Measurements from ENCODE around the gene PRKRIP1. TPM values are rescaled to one million over a fixed set of nuclear protein-coding genes. Genes with fewer than 3 reads are reported as not detected.

PRKRIP1 gene
- total RNA-seq, 1 experiment from 2014 or later: 24.9 TPM

DNA sequence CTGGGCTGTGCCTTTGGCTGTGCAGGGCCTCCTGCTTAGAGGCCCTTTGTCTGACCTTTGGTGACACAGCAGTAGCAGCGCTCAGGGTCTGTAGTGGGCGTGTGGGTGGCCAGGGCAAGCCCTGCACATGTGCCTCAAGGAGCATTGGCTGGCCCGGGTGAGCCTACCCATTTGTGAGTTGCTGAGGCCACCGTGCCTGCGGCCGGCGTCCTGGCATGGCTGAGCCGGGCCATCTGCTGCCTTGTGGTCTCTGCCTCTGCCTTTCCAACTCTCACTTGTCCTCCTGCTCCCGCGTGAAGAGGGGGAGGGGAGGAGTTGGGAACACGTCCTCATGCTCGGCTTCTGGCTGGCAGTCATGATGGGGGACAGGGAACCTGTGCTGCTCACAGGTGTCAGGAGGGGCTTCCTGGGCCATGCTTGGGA, 28.0 kb downstream of the PRKRIP1 start:
- no TSS peak for BruUV-seq (replicated peaks)
- no peaks in the 10 kb centered on the region for H3K27me3 ChIP-seq (ENCODE audit: control insufficient read depth, insufficient read depth, low read length)
- intact Hi-C loops (cut with micrococcal nuclease; ENCODE audit: unreplicated experiment): no loop called here
- H3K9me3 ChIP-seq (ENCODE audit: control insufficient read depth, insufficient read depth, low read depth, low read length): no peaks in the 10 kb centered on the region
- H3K27ac ChIP-seq (ENCODE audit: low read length): no peak overlapping the region
- no peaks in the 10 kb centered on the region; the same call in 1 of the 2 replicates for H3K36me3 ChIP-seq (ENCODE audit: control insufficient read depth, insufficient read depth, low read length)
- TF ChIP-seq, protein P1, sequence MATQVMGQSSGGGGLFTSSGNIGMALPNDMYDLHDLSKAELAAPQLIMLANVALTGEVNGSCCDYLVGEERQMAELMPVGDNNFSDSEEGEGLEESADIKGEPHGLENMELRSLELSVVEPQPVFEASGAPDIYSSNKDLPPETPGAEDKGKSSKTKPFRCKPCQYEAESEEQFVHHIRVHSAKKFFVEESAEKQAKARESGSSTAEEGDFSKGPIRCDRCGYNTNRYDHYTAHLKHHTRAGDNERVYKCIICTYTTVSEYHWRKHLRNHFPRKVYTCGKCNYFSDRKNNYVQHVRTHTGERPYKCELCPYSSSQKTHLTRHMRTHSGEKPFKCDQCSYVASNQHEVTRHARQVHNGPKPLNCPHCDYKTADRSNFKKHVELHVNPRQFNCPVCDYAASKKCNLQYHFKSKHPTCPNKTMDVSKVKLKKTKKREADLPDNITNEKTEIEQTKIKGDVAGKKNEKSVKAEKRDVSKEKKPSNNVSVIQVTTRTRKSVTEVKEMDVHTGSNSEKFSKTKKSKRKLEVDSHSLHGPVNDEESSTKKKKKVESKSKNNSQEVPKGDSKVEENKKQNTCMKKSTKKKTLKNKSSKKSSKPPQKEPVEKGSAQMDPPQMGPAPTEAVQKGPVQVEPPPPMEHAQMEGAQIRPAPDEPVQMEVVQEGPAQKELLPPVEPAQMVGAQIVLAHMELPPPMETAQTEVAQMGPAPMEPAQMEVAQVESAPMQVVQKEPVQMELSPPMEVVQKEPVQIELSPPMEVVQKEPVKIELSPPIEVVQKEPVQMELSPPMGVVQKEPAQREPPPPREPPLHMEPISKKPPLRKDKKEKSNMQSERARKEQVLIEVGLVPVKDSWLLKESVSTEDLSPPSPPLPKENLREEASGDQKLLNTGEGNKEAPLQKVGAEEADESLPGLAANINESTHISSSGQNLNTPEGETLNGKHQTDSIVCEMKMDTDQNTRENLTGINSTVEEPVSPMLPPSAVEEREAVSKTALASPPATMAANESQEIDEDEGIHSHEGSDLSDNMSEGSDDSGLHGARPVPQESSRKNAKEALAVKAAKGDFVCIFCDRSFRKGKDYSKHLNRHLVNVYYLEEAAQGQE (IDR thresholded peaks at IDR 0.05; ENCODE audit: insufficient read depth in 1 of 2, low read depth in 2 of 2, low read length in 1 of 2): no peak
- TF ChIP-seq TCF7L2 (IDR thresholded peaks at IDR 0.05; ENCODE audit: low read depth, low read length) (no peak), SIN3A (IDR thresholded peaks at IDR 0.05; ENCODE audit: borderline replicate concordance, insufficient read depth, low read depth, low read length) (no peak), POLR2AphosphoS5 (IDR thresholded peaks at IDR 0.05; ENCODE audit: low read depth, low read length) (no peak)
- TF ChIP-seq, protein P2, sequence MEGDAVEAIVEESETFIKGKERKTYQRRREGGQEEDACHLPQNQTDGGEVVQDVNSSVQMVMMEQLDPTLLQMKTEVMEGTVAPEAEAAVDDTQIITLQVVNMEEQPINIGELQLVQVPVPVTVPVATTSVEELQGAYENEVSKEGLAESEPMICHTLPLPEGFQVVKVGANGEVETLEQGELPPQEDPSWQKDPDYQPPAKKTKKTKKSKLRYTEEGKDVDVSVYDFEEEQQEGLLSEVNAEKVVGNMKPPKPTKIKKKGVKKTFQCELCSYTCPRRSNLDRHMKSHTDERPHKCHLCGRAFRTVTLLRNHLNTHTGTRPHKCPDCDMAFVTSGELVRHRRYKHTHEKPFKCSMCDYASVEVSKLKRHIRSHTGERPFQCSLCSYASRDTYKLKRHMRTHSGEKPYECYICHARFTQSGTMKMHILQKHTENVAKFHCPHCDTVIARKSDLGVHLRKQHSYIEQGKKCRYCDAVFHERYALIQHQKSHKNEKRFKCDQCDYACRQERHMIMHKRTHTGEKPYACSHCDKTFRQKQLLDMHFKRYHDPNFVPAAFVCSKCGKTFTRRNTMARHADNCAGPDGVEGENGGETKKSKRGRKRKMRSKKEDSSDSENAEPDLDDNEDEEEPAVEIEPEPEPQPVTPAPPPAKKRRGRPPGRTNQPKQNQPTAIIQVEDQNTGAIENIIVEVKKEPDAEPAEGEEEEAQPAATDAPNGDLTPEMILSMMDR (IDR thresholded peaks at IDR 0.05): no peak
- ATAC-seq (no peak), DNase-seq (ENCODE audit: low read depth, low spot score) (no peak)
- no peak overlapping the region for H3K4me3 ChIP-seq (ENCODE audit: low read depth in 2 of 2, low read length in 2 of 2)
- in situ Hi-C loops (cut with HindIII; ENCODE audit: low pct_unique_long_range_greater_than_20kb, low sequenced_read_pairs): no loop called here
- CTCF ChIA-PET: no interaction called here
- POLR2A ChIA-PET: no interaction called here
- no peaks in the 10 kb centered on the region for H3K4me1 ChIP-seq (ENCODE audit: control insufficient read depth, insufficient read depth, low read length)

DNA sequence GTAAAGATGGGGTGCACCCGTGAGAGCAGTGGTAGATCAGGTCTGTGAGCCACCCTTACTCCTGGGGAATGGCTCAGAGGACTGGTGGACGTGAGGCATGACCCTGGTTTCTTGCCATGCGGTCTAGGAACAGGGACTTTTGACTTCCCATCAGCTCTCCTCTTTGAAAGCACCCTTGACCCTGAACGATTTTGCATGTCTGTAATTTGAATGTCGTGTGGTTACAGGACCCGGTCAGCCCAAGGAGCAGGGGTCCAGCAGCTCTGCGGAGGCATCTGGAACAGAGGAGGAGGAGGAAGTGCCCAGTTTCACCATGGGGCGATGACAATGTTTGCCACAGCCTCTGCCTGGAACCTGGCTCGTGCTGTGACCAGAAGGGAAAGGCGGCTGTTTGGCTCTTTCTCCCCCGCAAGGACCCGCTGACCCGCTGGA, 28.6 kb downstream of the PRKRIP1 start:
- no peak for TF ChIP-seq TCF7L2 (IDR thresholded peaks at IDR 0.05; ENCODE audit: low read depth, low read length)
- TF ChIP-seq, protein P2 (IDR thresholded peaks at IDR 0.05): no peak
- TF ChIP-seq, protein P1 (IDR thresholded peaks at IDR 0.05; ENCODE audit: insufficient read depth in 1 of 2, low read depth in 2 of 2, low read length in 1 of 2): no peak
- TF ChIP-seq POLR2AphosphoS5 (IDR thresholded peaks at IDR 0.05; ENCODE audit: low read depth, low read length): no peak
- TF ChIP-seq SIN3A (IDR thresholded peaks at IDR 0.05; ENCODE audit: borderline replicate concordance, insufficient read depth, low read depth, low read length): no peak
- ChIA-PET CTCF (no interaction called here), POLR2A (no interaction called here)
- Histone ChIP-seq H3K27ac (ENCODE audit: low read length) (no peak overlapping the region), H3K27me3 (ENCODE audit: control insufficient read depth, insufficient read depth, low read length) (no peaks in the 10 kb centered on the region), H3K4me1 (ENCODE audit: control insufficient read depth, insufficient read depth, low read length) (no peaks in the 10 kb centered on the region), H3K9me3 (ENCODE audit: control insufficient read depth, insufficient read depth, low read depth, low read length) (no peaks in the 10 kb centered on the region), H3K4me3 (ENCODE audit: low read depth in 2 of 2, low read length in 2 of 2) (no peak overlapping the region), H3K36me3 (ENCODE audit: control insufficient read depth, insufficient read depth, low read length) (no peaks in the 10 kb centered on the region; the same call in 1 of the 2 replicates)
- intact Hi-C loops (cut with micrococcal nuclease; ENCODE audit: unreplicated experiment): no loop called here
- in situ Hi-C loops (cut with HindIII; ENCODE audit: low pct_unique_long_range_greater_than_20kb, low sequenced_read_pairs): no loop called here
- BruUV-seq (replicated peaks): no TSS peak
- DNase-seq (ENCODE audit: low read depth, low spot score) (no peak), ATAC-seq (no peak)

Measured in Panc1 (cell line).